IMR-90 (cell line): ENCODE measurements around the gene ASPG. TPM values are rescaled to one million over a fixed set of nuclear protein-coding genes. Genes with fewer than 3 reads are reported as not detected.

ENCODE experiments used
- ATAC-seq: fragments of 200-7000 bp; cut with Tn5 transposase; 2 replicates; pipeline ENCODE4 v1.9.1; 2020; ENCODE audit warnings: low read depth, mild to moderate bottlenecking, moderate library complexity
- BruUV-seq: library from RNA; stranded (reverse); fragments of 400-500 nt; replicated peaks from 2 replicates; lab custom pipeline; 2021; lab: Mats Ljungman, UMichigan
- CTCF ChIA-PET: fragments of 300-600 bp; formaldehyde crosslinking; extraction: SDS; loops from one replicate; lab custom pipeline; 2021; ENCODE audit warnings: antibody characterized with exemption; lab: Yijun Ruan, JAX
- POLR2A ChIA-PET: fragments of 300-600 bp; sonication (Branson Sonifier 250); formaldehyde crosslinking; loops from one replicate; lab custom pipeline; 2022; ENCODE audit warnings: antibody characterized with exemption; ENCODE audit not compliant: unreplicated experiment; lab: Charles Lee
- DNase-seq: peaks from one replicate; pipeline ENCODE4 v3.0.0; 2013
- H2AFZ ChIP-seq: replicated peaks from 2 replicates; pipeline ENCODE3; 2013; ENCODE audit warnings: low read length, mild to moderate bottlenecking; ENCODE audit not compliant: poor library complexity
- H2AK5ac ChIP-seq: 2 replicates; pipeline ENCODE4 v1.6.1; 2013; ENCODE audit warnings: low read depth, low read length, inconsistent platforms
- H2AK9ac ChIP-seq: replicated peaks from 2 replicates; pipeline ENCODE3; 2013; ENCODE audit warnings: mild to moderate bottlenecking, low read depth, low read length, moderate library complexity; ENCODE audit not compliant: poor library complexity
- H2BK120ac ChIP-seq: 2 replicates; pipeline ENCODE4 v1.6.1; 2013; ENCODE audit warnings: low read depth, low read length, inconsistent platforms
- H2BK15ac ChIP-seq: 3 replicates; pipeline ENCODE4 v1.6.1; 2013; ENCODE audit warnings: low read depth, low read length, inconsistent platforms
- H2BK20ac ChIP-seq: 2 replicates; pipeline ENCODE4 v1.6.1; 2013; ENCODE audit warnings: low read depth, mild to moderate bottlenecking, inconsistent platforms, low read length, moderate library complexity
- H2BK5ac ChIP-seq: 2 replicates; pipeline ENCODE4 v1.6.1; 2013; ENCODE audit warnings: mild to moderate bottlenecking, low read depth, low read length, inconsistent platforms; ENCODE audit not compliant: poor library complexity, severe bottlenecking
- H3K14ac ChIP-seq: replicated peaks from 2 replicates; pipeline ENCODE4 v1.6.1; 2013; ENCODE audit warnings: low read depth, low read length, inconsistent platforms
- H3K18ac ChIP-seq: 2 replicates; pipeline ENCODE4 v1.6.1; 2013; ENCODE audit warnings: low read depth, low read length, control low read depth
- H3K23ac ChIP-seq: 2 replicates; pipeline ENCODE4 v1.6.1; 2013; ENCODE audit warnings: low read depth, low read length, inconsistent platforms
- H3K27ac ChIP-seq: 2 replicates; pipeline ENCODE4 v1.5.1; 2013; ENCODE audit warnings: mild to moderate bottlenecking, control low read depth, low read length; ENCODE audit not compliant: insufficient read depth
- H3K27me3 ChIP-seq: 2 replicates; pipeline ENCODE4 v1.6.1; 2013; ENCODE audit warnings: low read length; ENCODE audit not compliant: control insufficient read depth, insufficient read depth
- H3K36me3 ChIP-seq: 2 replicates; pipeline ENCODE4 v1.6.1; 2013; ENCODE audit warnings: low read length, mixed read lengths; ENCODE audit not compliant: control insufficient read depth, insufficient read depth
- H3K4ac ChIP-seq: 2 replicates; pipeline ENCODE4 v1.6.1; 2013; ENCODE audit warnings: low read depth, low read length, inconsistent platforms
- H3K4me1 ChIP-seq: 2 replicates; pipeline ENCODE4 v1.6.1; 2013; ENCODE audit warnings: low read length, mixed read lengths; ENCODE audit not compliant: control insufficient read depth, insufficient read depth
- H3K4me2 ChIP-seq: 2 replicates; pipeline ENCODE4 v1.6.1; 2013; ENCODE audit warnings: low read depth, mild to moderate bottlenecking, control low read depth, low read length, moderate library complexity
- H3K4me3 ChIP-seq: 2 replicates; pipeline ENCODE4 v1.5.1; 2013; ENCODE audit warnings: low read depth, mild to moderate bottlenecking, control low read depth, low read length, moderate library complexity; ENCODE audit not compliant: insufficient read depth
- H3K56ac ChIP-seq: 2 replicates; pipeline ENCODE4 v1.6.1; 2013; ENCODE audit warnings: low read length, inconsistent platforms; ENCODE audit not compliant: insufficient read depth; ENCODE audit errors: extremely low read depth
- H3K79me1 ChIP-seq, 2 experiments: 2 replicates each; pipeline ENCODE4 v1.6.1; 2013; ENCODE audit warnings: low read length in 2 of 2, inconsistent platforms in 1 of 2, low read depth in 1 of 2
- H3K9ac ChIP-seq: 2 replicates; pipeline ENCODE4 v1.6.1; 2013; ENCODE audit warnings: low read depth, low read length, control low read depth
- H3K9me1 ChIP-seq: 2 replicates; pipeline ENCODE4 v1.6.1; 2013; ENCODE audit warnings: low read length, inconsistent platforms; ENCODE audit not compliant: insufficient read depth
- H3K9me3 ChIP-seq: 2 replicates; pipeline ENCODE4 v1.6.1; 2013; ENCODE audit warnings: low read length; ENCODE audit not compliant: control insufficient read depth, insufficient read depth
- H4K20me1 ChIP-seq: 2 replicates; pipeline ENCODE4 v1.6.1; 2013; ENCODE audit warnings: low read length, inconsistent platforms; ENCODE audit not compliant: insufficient read depth
- H4K5ac ChIP-seq: 2 replicates; pipeline ENCODE4 v1.6.1; 2013; ENCODE audit warnings: mild to moderate bottlenecking, low read depth, low read length, control low read depth
- H4K8ac ChIP-seq, 2 experiments: 2 replicates each; pipeline ENCODE4 v1.6.1; 2013; ENCODE audit warnings: low read depth in 2 of 2, low read length in 2 of 2, control low read depth in 1 of 2, inconsistent platforms in 1 of 2
- H4K91ac ChIP-seq: 2 replicates; pipeline ENCODE4 v1.6.1; 2013; ENCODE audit warnings: low read depth, low read length, inconsistent platforms; ENCODE audit not compliant: insufficient read depth
- BHLHE40 ChIP-seq: fragments of 150-350 bp; IDR thresholded peaks from 2 replicates; pipeline ENCODE4 v1.6.1; 2016; ENCODE audit warnings: mild to moderate bottlenecking, low read depth, low read length
- CTCF ChIP-seq: conservative IDR thresholded peaks from 2 replicates; pipeline ENCODE4 v1.5.1; 2012; ENCODE audit warnings: mild to moderate bottlenecking, low read depth, low read length, improper control_type of control experiment
- ELK1 ChIP-seq: fragments of 150-350 bp; IDR thresholded peaks from 2 replicates; pipeline ENCODE4 v1.6.1; 2016; ENCODE audit warnings: low read depth, mild to moderate bottlenecking, low read length, moderate library complexity, borderline replicate concordance
- FOS ChIP-seq: fragments of 150-350 bp; IDR thresholded peaks from 2 replicates; pipeline ENCODE4 v1.6.1; 2016; ENCODE audit warnings: low read depth, low read length
- MAFK ChIP-seq: IDR thresholded peaks from 2 replicates; pipeline ENCODE4 v1.6.1; 2012; ENCODE audit warnings: low read depth, low read length, improper control_type of control experiment
- MAZ ChIP-seq: IDR thresholded peaks from 2 replicates; pipeline ENCODE4 v1.6.1; 2012; ENCODE audit warnings: low read depth, mild to moderate bottlenecking, low read length, improper control_type of control experiment, moderate library complexity, borderline replicate concordance
- NFE2L2 ChIP-seq: fragments of 150-350 bp; IDR thresholded peaks from 2 replicates; pipeline ENCODE4 v1.6.1; 2016; ENCODE audit warnings: low read depth, mild to moderate bottlenecking, low read length
- POLR2A ChIP-seq: IDR thresholded peaks from 2 replicates; pipeline ENCODE4 v1.6.1; 2012; ENCODE audit warnings: mild to moderate bottlenecking, low read depth, low read length
- RAD21 ChIP-seq: IDR thresholded peaks from 2 replicates; pipeline ENCODE4 v1.6.1; 2012; ENCODE audit warnings: low read length, improper control_type of control experiment
- SMC3 ChIP-seq: fragments of 150-350 bp; IDR thresholded peaks from 2 replicates; pipeline ENCODE4 v1.6.1; 2016; ENCODE audit warnings: low read depth, mild to moderate bottlenecking, antibody characterized with exemption, low read length, moderate library complexity
- whole genome bisulfite sequencing, 2 experiments: methylation state at CpG; one replicate each; pipeline versions ENCODE4 v1.1.5 to v1.1.7; 2013; ENCODE audit warnings: missing lambda C conversion rate in 2 of 2; ENCODE audit not compliant: insufficient read length in 1 of 2; ENCODE audit errors: extremely low coverage in 2 of 2; 5-methylcytosine and 5-hydroxymethylcytosine counted together
- dilution Hi-C: fragments of 300-500 bp; cut with HindIII; formaldehyde crosslinking; loops from one replicate; pipeline ENCODE4 v1.14.3; 2018; ENCODE audit warnings: low sequenced_read_pairs; ENCODE audit not compliant: unreplicated experiment
- in situ Hi-C: fragments of 300-500 bp; cut with MboI; formaldehyde crosslinking; loops from 3 replicates; pipeline ENCODE4 v1.14.3; 2019; ENCODE audit warnings: low sequenced_read_pairs, inconsistent platforms, mixed read lengths
- intact Hi-C: fragments of 100-400 bp; cut with micrococcal nuclease; formaldehyde crosslinking; loops from 2 replicates; pipeline ENCODE4 v1.10.0; 2022
- polyA plus RNA-seq, 3 experiments: library from polyadenylated mRNA; depleted of rRNA; stranded (reverse); fragments of >200 nt; gene quantifications; 2 replicates each; pipeline ENCODE4 v1.2.3, GENCODE V29; 2012; ENCODE audit warnings: low replicate concordance in 1 of 3
- total RNA-seq: library from RNA; depleted of rRNA; stranded (reverse); fragments of >200 nt; gene quantifications from 2 replicates; pipeline ENCODE4 v1.2.3, GENCODE V29; 2012

Gene ASPG
- total and polyA plus RNA-seq, 2 of the 4 experiments (the other 2 are of a cell fraction): not detected

GRCh38 chr14:104093366-104094055 is 8.0 kb downstream of the ASPG start:
- H2BK5ac ChIP-seq: no peak overlapping the region
- no peak overlapping the region for H2AFZ ChIP-seq
- no peak overlapping the region for H2BK15ac ChIP-seq
- no peak overlapping the region for H4K8ac ChIP-seq
- WGBS, 2 experiments: 59% methylated on average over 9 of the region's 18 CpGs; no CpG with 5 or more reads in 1 of the 2 experiments
- H3K9me3 ChIP-seq: no peaks in the 10 kb centered on the region
- no peaks in the 10 kb centered on the region for H4K20me1 ChIP-seq
- in situ Hi-C loops (loop anchor here (25.0 kb wide), 2 partner anchors 469 to 544 kb away; no protein-coding TSS in a partner anchor), intact Hi-C loops (loop anchor here (1.0 kb wide), 1 partner anchor 547 kb away; no protein-coding TSS in a partner anchor), dilution Hi-C loops (no loop called here)
- no peak overlapping the region for H4K5ac ChIP-seq
- no peak overlapping the region for H2AK5ac ChIP-seq
- no peak overlapping the region for H3K4me3 ChIP-seq
- H3K27me3 ChIP-seq: no peaks in the 10 kb centered on the region; the same call in 1 of the 2 replicates
- no peaks in the 10 kb centered on the region for H3K79me1 ChIP-seq
- H3K4me1 ChIP-seq: no peaks in the 10 kb centered on the region
- no peak overlapping the region for H3K23ac ChIP-seq
- H2AK9ac ChIP-seq: no peak overlapping the region
- ChIA-PET CTCF (no interaction called here), POLR2A (no interaction called here)
- no peak for TF ChIP-seq POLR2A
- no peak for TF ChIP-seq RAD21
- no peak for TF ChIP-seq FOS
- no peak for TF ChIP-seq SMC3
- no peak for TF ChIP-seq BHLHE40
- no peak for TF ChIP-seq ELK1
- TF ChIP-seq MAZ: no peak
- no peak for TF ChIP-seq NFE2L2
- TF ChIP-seq CTCF: no peak
- TF ChIP-seq MAFK: no peak
- no TSS peak for BruUV-seq
- H3K4me2 ChIP-seq: no peak overlapping the region
- H3K56ac ChIP-seq: no peak overlapping the region
- ATAC-seq (no peak), DNase-seq (no peak)
- no peaks in the 10 kb centered on the region for H3K9me1 ChIP-seq
- no peak overlapping the region for H3K9ac ChIP-seq
- no peak overlapping the region for H2BK120ac ChIP-seq
- H3K27ac ChIP-seq: no peak overlapping the region
- no peak overlapping the region for H4K91ac ChIP-seq
- H2BK20ac ChIP-seq: no peak overlapping the region
- H3K36me3 ChIP-seq: no peaks in the 10 kb centered on the region
- H3K14ac ChIP-seq: no peak overlapping the region
- no peak overlapping the region for H3K4ac ChIP-seq
- H3K18ac ChIP-seq: no peak overlapping the region
